ENCODE measurements around the gene FRMD5. TPM values are rescaled to one million over a fixed set of nuclear protein-coding genes. Genes with fewer than 3 reads are reported as not detected.

FRMD5 gene
- polyA plus RNA-seq, 1 donor (not counting 4 experiments of a cell fraction or from before 2014, with no cell fraction given): 7.3 TPM

DNA sequence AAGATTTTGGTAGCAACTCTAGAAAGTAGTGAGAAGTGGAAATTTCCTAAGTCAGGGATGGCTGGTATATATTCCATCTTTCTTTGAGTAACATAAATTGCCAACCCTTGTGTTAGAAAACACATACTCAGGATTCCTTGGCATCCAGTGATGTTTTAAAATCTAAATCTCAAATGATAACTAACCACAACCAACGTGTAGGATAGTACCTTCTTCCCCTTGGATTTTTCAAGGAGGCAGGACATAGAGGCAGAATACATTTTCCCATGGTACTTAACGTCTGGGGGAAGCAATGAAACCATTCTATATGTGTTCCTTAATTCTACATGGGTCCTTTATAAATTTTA, 274.8 kb downstream of the FRMD5 start:
- DNase-seq (ENCODE audit: low read depth, low spot score) (no peak), FAIRE-seq (no peak)
- TF ChIP-seq EZH2 (IDR thresholded peaks at IDR 0.05; ENCODE audit: low read length) (no peak), CTCF (optimal IDR thresholded peaks at IDR 0.05 in 1 of 3, IDR thresholded peaks at IDR 0.05 in 1 of 3, conservative IDR thresholded peaks at IDR 0.05 in 1 of 3; ENCODE audit: extremely low read depth in 1 of 3, insufficient read depth in 2 of 3, low read length in 3 of 3) (no peak)
- no peak overlapping the region for H3K4me2 ChIP-seq (ENCODE audit: control insufficient read depth, extremely low read depth, insufficient read depth, low read depth, low read length)
- H3K4me1 ChIP-seq (ENCODE audit: control insufficient read depth, extremely low read depth, insufficient read depth, low read length): peaks cover 6% of the 10 kb centered on the region
- no peaks in the 10 kb centered on the region for H3K9me1 ChIP-seq (ENCODE audit: control insufficient read depth, extremely low read depth, insufficient read depth, low read length)
- no peaks in the 10 kb centered on the region for H4K20me1 ChIP-seq (ENCODE audit: control insufficient read depth, extremely low read depth, insufficient read depth, low read length)
- H3K9me3 ChIP-seq (ENCODE audit: control insufficient read depth, low read depth, low read length): no peaks in the 10 kb centered on the region
- H3K27ac ChIP-seq (ENCODE audit: control insufficient read depth, insufficient read depth, low read length): no peak overlapping the region
- no peaks in the 10 kb centered on the region for H3K27me3 ChIP-seq (ENCODE audit: control insufficient read depth, extremely low read depth, insufficient read depth, low read length)
- H2AFZ ChIP-seq (ENCODE audit: control insufficient read depth, low read length): no peak overlapping the region
- no peak overlapping the region for H3K9ac ChIP-seq (ENCODE audit: control insufficient read depth, extremely low read depth, insufficient read depth, low read length)
- no peak overlapping the region for H3K4me3 ChIP-seq (ENCODE audit: control insufficient read depth in 2 of 3, extremely low read depth in 1 of 3, insufficient read depth in 2 of 3, low read depth in 1 of 3, low read length in 3 of 3)
- dilution Hi-C loops (cut with MboI; ENCODE audit: extremely low pct_ligation_motif_present, low sequenced_read_pairs): no loop called here
- no peaks in the 10 kb centered on the region for H3K79me2 ChIP-seq (ENCODE audit: control insufficient read depth, insufficient read depth, low read length)
- H3K36me3 ChIP-seq (ENCODE audit: control insufficient read depth in 2 of 2, extremely low read depth in 1 of 2, insufficient read depth in 2 of 2, low read length in 2 of 2): peaks cover 6 to 8% of the 10 kb centered on the region in 2 experiments

DNA sequence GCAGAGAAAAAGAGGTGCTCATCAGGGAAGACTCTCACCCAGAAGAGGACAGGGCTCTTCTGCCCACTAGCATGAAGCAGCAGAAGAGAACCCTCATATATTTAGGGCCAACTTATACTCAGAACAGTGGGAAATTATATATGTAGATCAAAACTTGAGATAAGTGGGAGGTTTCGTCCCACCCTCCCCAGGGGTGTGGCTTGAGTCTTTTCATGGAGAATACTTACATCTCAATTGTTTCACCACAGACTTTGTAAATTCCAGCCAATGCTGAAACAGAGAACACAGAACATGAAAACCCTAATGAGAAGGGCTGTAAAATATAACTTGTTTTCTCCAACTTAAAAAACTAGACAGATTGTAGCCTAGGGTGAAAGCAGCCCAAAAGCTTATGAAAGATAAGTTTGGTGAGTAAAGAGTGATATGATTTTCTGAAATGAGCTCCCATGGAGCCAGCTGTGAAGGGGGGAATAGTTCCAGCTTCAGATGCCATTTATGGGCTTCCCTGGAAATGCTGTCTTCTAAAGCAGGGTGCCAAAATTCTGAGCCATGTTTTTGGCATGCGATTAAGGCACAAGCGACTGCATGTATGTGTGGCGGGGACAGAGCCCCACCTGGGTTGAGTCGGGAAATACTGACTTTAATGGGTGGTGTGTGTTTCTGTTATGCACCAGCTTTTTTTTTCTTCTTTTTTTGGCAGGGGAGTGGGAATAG, 275.4 kb downstream of the FRMD5 start:
- H3K79me2 ChIP-seq (ENCODE audit: control insufficient read depth, insufficient read depth, low read length): no peaks in the 10 kb centered on the region
- H3K9me1 ChIP-seq (ENCODE audit: control insufficient read depth, extremely low read depth, insufficient read depth, low read length): no peaks in the 10 kb centered on the region
- no peak for DNase-seq (ENCODE audit: low read depth, low spot score)
- H4K20me1 ChIP-seq (ENCODE audit: control insufficient read depth, extremely low read depth, insufficient read depth, low read length): no peaks in the 10 kb centered on the region
- H3K9ac ChIP-seq (ENCODE audit: control insufficient read depth, extremely low read depth, insufficient read depth, low read length): no peak overlapping the region
- peaks cover 6 to 8% of the 10 kb centered on the region in 2 experiments for H3K36me3 ChIP-seq (ENCODE audit: control insufficient read depth in 2 of 2, extremely low read depth in 1 of 2, insufficient read depth in 2 of 2, low read length in 2 of 2)
- H3K27me3 ChIP-seq (ENCODE audit: control insufficient read depth, extremely low read depth, insufficient read depth, low read length): no peaks in the 10 kb centered on the region
- H3K4me3 ChIP-seq (ENCODE audit: control insufficient read depth in 2 of 3, extremely low read depth in 1 of 3, insufficient read depth in 2 of 3, low read depth in 1 of 3, low read length in 3 of 3): no peak overlapping the region
- no peak overlapping the region for H2AFZ ChIP-seq (ENCODE audit: control insufficient read depth, low read length)
- dilution Hi-C loops (cut with MboI; ENCODE audit: extremely low pct_ligation_motif_present, low sequenced_read_pairs): no loop called here
- peaks cover 6% of the 10 kb centered on the region for H3K4me1 ChIP-seq (ENCODE audit: control insufficient read depth, extremely low read depth, insufficient read depth, low read length)
- TF ChIP-seq EZH2 (IDR thresholded peaks at IDR 0.05; ENCODE audit: low read length) (no peak), CTCF (optimal IDR thresholded peaks at IDR 0.05 in 1 of 3, IDR thresholded peaks at IDR 0.05 in 1 of 3, conservative IDR thresholded peaks at IDR 0.05 in 1 of 3; ENCODE audit: extremely low read depth in 1 of 3, insufficient read depth in 2 of 3, low read length in 3 of 3) (no peak)
- H3K4me2 ChIP-seq (ENCODE audit: control insufficient read depth, extremely low read depth, insufficient read depth, low read depth, low read length): no peak overlapping the region
- no peak for FAIRE-seq
- no peak overlapping the region for H3K27ac ChIP-seq (ENCODE audit: control insufficient read depth, insufficient read depth, low read length)
- H3K9me3 ChIP-seq (ENCODE audit: control insufficient read depth, low read depth, low read length): no peaks in the 10 kb centered on the region

Data from keratinocyte (primary cell).